ENCODE data around the gene ST8SIA5. TPM values are rescaled to one million over a fixed set of nuclear protein-coding genes. Genes with fewer than 3 reads are reported as not detected.

ST8SIA5 gene
- total and polyA plus RNA-seq, 4 donors = 0.06 to 0.09 (median 0.08) TPM

- no peak overlapping the region for H3K27ac ChIP-seq (ENCODE audit: low read depth in 1 of 2, low read length in 1 of 2)
- no peak overlapping the region for H3K4me3 ChIP-seq
- H3K9me3 ChIP-seq (ENCODE audit: control insufficient read depth in 4 of 4, insufficient read depth in 3 of 4, low read length in 3 of 4) = peaks cover 0 to 1% (median 0%) of the 10 kb centered on the region in 4 donors
- H3K27me3 ChIP-seq (ENCODE audit: control insufficient read depth in 3 of 3, insufficient read depth in 3 of 3, low read length in 2 of 3) = peaks cover 0 to 33% (median 21%) of the 10 kb centered on the region in 3 donors
- TF ChIP-seq CTCF (IDR thresholded peaks at IDR 0.05; ENCODE audit: control extremely low read depth, extremely low read depth) = no peak
- H3K9ac ChIP-seq (ENCODE audit: insufficient read depth in 1 of 2, low read length in 2 of 2) = no peak overlapping the region
- H3K4me1 ChIP-seq (ENCODE audit: control insufficient read depth in 5 of 5, insufficient read depth in 5 of 5, low read length in 5 of 5) = peaks cover 0 to 8% (median 5%) of the 10 kb centered on the region in 5 donors
- WGBS, 2 donors = 85 to 90% methylated on average over 2 of the region's 2 CpGs
- H3K36me3 ChIP-seq (ENCODE audit: control insufficient read depth in 4 of 4, insufficient read depth in 4 of 4, low read length in 4 of 4) = no peaks in the 10 kb centered on the region
- DNase-seq = no peak
- no peak for ATAC-seq (ENCODE audit: insufficient read depth, low FRiP score)
Observed at GRCh38 chr18:46764586-46764985, 7.7 kb upstream of the ST8SIA5 start.

- Histone ChIP-seq H3K27me3 (ENCODE audit: control insufficient read depth in 3 of 3, insufficient read depth in 3 of 3, low read length in 2 of 3) (peaks cover 9 to 57% (median 45%) of the 10 kb centered on the region in 3 donors), H3K36me3 (ENCODE audit: control insufficient read depth in 4 of 4, insufficient read depth in 4 of 4, low read length in 4 of 4) (no peaks in the 10 kb centered on the region), H3K9me3 (ENCODE audit: control insufficient read depth in 4 of 4, insufficient read depth in 3 of 4, low read length in 3 of 4) (peaks cover 0 to 5% (median 0%) of the 10 kb centered on the region in 4 donors), H3K27ac (ENCODE audit: low read depth in 1 of 2, low read length in 1 of 2) (no peak overlapping the region), H3K4me1 (ENCODE audit: control insufficient read depth in 5 of 5, insufficient read depth in 5 of 5, low read length in 5 of 5) (peaks cover 0 to 21% (median 8%) of the 10 kb centered on the region in 5 donors), H3K9ac (ENCODE audit: insufficient read depth in 1 of 2, low read length in 2 of 2) (no peak overlapping the region), H3K4me3 (no peak overlapping the region)
- no peak for TF ChIP-seq CTCF (IDR thresholded peaks at IDR 0.05; ENCODE audit: control extremely low read depth, extremely low read depth)
- WGBS, 2 donors = 45 to 76% methylated on average over 2 of the region's 2 CpGs
- DNase-seq (peak in 2 of 3 donors; percentile 68 to 81), ATAC-seq (ENCODE audit: insufficient read depth, low FRiP score) (no peak)
Observed at GRCh38 chr18:46761059-46761769, 4.4 kb upstream of the ST8SIA5 start.

GRCh38 chr18:46759890-46760289 lies 3.0 kb upstream of the ST8SIA5 start:
- Histone ChIP-seq H3K4me1 (ENCODE audit: control insufficient read depth in 5 of 5, insufficient read depth in 5 of 5, low read length in 5 of 5) (peaks cover 0 to 23% (median 8%) of the 10 kb centered on the region in 5 donors), H3K27ac (ENCODE audit: low read depth in 1 of 2, low read length in 1 of 2) (no peak overlapping the region), H3K27me3 (ENCODE audit: control insufficient read depth in 3 of 3, insufficient read depth in 3 of 3, low read length in 2 of 3) (peaks cover 11 to 69% (median 56%) of the 10 kb centered on the region in 3 donors), H3K36me3 (ENCODE audit: control insufficient read depth in 4 of 4, insufficient read depth in 4 of 4, low read length in 4 of 4) (no peaks in the 10 kb centered on the region), H3K9ac (ENCODE audit: insufficient read depth in 1 of 2, low read length in 2 of 2) (no peak overlapping the region), H3K9me3 (ENCODE audit: control insufficient read depth in 4 of 4, insufficient read depth in 3 of 4, low read length in 3 of 4) (peaks cover 0 to 5% (median 0%) of the 10 kb centered on the region in 4 donors), H3K4me3 (no peak overlapping the region)
- DNase-seq (peak in 1 of 3 donors; percentile 50), ATAC-seq (ENCODE audit: insufficient read depth, low FRiP score) (no peak)
- WGBS, 2 donors = 32 to 37% methylated on average over 6 of the region's 6 CpGs
- TF ChIP-seq CTCF (IDR thresholded peaks at IDR 0.05; ENCODE audit: control extremely low read depth, extremely low read depth) = no peak
